HG02798 (cell line): ENCODE results near the gene BICD2.

ENCODE experiments used
- ATAC-seq: cut with Tn5 transposase; IDR thresholded peaks from one replicate; pipeline ENCODE4 v1.9.1; 2021; ENCODE audit warnings: mild to moderate bottlenecking; ENCODE audit not compliant: unreplicated experiment, poor library complexity

The BICD2 gene

DNA sequence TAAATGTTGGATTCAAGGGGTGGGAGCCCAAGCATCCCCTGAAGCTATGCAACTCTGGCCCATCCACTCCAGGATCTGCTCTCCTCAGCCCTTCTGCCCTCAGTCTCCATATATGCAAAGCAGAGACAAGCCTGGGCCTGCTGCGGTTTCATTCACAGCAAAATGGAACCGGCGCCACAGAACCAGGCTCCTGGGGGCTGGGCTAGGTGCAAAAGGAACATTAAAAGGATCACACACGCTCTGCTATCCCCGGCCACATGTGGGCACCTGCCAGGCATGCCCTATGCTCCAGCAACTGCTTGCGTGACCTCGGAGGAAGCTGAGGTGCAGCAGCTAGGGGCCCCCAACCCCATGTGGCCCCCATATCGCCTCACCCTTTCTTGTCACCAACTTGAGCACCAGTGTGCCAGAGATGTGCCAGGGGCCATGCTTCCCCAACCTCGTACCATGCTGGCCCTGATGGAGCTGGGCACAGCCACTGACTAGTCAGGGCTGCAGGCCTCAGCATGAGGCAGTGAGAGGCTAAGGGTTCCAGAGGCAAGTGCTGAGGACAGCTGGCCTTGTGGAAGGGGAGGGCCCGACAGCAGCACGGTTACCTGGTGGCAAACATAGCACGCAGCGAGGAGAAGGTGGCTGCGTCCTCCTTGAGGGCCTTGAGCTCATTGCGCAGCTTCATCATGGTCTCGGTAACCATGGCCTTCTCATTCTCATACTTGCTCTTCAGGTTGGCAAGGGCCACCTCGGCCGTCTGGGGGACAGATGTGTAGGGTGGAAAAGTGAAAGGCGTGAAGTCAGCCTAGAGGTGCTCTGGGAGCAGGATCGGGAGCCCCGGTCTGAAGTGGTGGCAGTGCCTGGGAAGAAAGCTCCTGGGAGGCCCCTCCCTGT lies 47.2 kb downstream of the BICD2 start:
- peak; percentile 51 for ATAC-seq

DNA sequence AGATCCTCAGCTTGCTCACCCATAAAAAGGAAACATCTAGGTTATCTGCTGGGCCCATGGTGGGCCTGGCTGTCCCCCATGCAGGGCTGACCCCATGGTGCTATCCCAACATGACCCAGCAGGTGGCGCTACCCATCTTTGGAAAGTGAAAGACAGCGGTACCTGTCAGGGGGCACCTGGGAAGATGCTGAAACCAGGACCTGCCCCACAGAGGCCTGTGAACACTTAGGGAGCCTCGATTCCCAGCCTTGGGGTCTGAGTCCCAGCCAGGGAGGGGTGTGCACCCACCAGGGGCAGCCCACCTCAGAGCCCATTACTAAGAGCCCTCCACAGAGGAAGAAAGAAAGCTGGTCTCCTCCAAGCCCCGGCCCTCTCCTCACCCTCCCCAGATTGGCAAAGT lies 48.1 kb downstream of the BICD2 start:
- peak; percentile 62 for ATAC-seq

DNA sequence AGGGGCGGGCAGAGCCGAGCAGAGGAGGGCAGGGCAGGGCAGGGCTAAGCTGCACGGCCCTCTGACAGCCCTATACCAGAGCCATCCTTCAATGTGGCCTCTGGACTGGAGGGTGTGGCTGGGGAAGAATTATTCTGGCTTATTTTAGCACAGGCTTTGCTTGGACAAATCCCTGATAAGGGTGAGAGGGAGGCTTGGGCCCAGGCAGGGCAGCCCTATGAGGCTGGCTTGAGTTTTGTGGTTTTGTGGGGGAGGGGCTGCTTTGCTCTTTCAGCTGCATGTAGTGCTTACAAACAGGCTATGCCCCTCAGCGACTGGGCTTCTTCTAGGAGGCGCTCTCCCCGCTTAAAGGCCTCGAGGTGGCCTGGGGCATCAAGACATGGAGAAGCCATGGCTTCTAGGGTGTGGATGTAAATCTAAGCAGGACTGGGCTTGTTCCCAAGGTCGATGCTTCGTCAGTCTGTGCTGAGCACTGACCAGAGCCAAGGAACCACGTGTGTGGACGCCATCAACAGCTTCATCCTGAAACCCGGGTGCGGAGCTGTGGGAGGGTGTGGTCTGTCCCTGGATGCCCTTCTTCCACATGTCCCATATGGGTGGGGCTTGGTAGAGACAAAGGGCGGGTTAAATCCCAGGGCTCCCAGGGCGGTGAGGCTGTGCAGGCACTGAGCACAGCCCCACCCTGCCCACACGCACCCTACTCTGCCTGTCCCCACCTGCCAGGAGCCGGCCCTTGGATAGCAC lies 49.0 kb downstream of the BICD2 start:
- no peak for ATAC-seq

DNA sequence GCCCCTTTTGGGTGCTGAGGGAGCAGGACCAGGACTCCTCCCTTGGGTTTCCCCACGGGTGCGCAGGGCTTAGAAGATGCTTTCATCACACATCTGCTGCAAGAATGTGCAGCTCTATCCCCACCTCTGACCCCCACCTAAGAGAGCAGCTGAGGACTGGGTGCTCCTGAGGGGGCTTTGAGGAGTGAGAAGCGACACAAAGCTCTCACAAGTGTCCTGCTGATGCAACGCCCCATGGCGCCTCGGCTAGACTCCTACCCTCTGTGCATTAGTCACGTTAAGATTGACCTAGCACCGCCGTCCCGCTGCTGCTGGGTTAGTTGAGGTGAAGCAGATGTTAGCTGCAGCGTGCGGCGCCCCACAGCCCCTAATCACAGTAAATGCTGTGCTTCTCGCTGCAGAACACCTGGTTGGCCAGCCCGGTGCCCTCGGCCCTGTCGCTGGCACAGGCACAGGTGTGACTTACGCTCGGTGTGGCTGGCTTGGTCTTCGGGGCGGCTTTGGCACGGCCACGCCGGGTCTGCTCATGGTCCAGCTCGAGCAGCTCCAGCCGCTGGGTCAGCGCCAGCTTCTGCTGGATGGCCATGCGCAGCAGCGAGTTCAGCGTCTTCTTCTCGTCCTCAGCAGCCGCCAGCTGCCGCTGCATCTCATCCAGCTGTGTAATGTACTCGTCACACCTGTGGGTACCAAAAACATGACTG lies 49.7 kb downstream of the BICD2 start:
- no peak for ATAC-seq

DNA sequence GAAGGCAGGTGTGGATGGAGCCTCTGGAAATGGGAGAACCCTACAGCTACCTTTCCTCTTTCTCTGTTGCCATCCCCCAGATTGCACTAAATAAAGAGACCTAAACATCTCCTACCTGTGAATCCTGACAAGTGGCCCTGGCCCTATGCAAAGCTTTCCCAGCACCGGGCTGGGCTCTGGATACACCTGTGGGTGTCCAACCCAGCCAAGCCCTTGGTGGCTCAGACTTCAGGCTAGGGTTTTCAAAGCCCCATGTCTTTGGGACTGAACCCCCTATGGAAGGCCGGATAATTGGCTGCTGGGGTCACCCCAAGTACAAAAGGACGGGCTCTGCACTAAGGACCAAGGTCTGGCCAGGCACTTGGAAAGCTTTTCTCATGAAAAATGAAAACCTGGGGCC lies 50.6 kb downstream of the BICD2 start:
- ATAC-seq, result no peak

DNA sequence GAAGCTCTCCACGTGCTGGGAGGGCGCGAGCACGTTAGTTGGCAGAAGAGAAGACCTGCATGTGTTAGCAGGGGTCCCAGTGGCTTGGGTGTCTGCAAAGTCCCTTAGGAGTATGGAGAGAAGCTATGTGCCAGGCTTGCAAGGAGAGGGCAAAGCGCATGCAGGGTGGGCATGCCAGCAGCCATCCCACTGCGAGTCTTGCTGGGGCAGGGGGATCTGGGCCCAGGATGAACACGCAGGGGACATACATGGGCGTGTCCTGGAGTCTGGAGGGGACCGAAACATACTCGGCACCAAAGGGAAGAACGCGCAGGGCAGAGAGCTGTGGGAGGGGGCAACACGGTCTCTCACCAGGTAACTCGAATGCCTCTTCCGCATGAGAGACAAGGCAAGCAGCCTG lies 51.1 kb downstream of the BICD2 start:
- no peak for ATAC-seq

DNA sequence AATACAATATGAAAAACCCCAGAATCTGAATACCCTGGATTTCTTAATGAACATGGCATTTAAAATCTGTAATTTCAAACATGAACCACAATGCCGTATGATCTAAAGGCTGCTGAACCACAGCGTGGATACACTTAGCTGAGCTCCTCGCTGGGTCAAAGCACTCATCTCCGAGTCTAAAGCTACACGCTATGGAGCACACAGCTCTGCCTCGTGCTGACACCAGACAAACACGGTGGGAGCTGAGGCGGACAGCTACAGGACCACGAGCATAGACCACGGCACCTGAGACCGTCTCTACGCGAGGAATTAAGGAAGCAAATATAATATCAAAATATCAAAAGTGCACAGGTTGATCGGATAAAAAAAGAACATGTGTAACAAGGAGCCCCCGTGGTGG lies 51.9 kb downstream of the BICD2 start:
- no peak for ATAC-seq

DNA sequence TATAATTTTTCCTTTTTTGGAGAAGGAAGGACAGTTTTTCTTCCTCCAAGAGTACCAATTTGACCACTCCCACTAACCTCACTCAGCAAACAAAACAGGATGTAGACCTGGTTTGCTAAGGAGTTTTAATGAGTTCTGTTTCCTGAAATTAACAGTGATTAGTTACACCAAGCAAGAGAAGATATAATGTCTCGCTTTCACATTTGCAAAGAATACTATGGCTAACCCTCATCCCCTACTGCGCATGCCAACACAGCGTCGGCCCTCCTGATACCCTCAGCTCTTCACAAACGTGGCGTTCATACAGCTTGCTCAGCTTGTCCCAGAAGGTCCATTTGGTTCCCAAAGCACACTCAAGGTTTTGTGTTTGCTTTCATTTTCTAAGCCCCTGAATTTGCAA lies 52.8 kb downstream of the BICD2 start:
- ATAC-seq, result no peak

DNA sequence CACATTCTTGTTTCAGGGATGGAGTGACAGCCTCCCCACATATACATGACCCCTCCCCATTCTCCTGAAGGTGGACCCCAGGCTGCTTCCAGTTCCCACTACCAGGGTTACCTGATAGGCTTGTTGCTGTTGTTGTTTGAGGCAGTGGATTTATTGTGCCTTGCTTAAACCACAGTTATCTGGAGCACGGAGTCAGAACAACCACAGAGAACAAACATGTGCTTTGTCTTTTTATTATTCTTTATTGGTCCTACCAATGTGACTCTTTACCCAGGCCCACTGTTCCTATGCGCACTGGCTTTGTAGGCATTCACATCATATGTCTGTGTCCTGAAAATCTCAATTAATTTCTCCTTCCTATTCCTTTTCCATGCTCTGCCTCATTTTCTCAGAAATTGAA lies 53.5 kb downstream of the BICD2 start:
- ATAC-seq, result no peak

DNA sequence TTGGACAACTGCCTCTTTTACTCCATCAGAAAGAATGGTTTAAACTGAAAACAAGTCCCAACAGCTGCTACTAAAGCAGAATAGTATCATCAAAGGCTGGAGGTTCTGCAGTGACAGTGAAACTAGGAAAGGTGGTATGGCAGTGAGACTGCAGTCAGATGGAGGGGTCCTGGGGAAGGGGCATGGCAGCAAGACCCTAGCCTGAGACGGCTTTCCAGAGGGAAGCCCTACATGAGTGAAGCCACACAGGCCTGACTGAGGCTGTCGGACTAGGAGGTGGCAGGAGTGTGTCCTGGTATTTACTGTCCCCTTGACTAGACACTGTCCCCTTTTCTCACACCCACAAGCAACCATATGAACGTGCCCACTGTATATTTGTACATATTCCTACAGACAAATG lies 54.3 kb downstream of the BICD2 start:
- ATAC-seq, result no peak

DNA sequence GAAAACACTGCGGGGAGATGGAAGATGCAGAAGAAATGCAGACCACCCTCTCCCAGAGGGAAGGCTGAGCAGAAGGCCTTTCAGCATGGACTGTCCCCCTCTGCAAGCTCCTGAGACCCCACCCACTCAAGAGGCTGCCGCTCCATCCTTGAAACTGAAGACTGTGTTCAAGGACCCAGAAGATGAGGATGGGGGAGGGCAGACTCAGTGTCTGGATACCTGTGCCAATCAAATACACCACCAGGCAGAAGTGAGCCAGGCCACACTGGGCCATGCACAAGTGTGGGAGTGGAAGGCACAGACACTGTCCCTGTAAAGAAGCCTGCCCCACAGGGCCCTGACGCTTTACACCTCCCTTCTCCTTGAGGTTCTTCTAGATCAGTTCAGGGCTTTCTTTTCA lies 54.7 kb downstream of the BICD2 start:
- no peak for ATAC-seq

DNA sequence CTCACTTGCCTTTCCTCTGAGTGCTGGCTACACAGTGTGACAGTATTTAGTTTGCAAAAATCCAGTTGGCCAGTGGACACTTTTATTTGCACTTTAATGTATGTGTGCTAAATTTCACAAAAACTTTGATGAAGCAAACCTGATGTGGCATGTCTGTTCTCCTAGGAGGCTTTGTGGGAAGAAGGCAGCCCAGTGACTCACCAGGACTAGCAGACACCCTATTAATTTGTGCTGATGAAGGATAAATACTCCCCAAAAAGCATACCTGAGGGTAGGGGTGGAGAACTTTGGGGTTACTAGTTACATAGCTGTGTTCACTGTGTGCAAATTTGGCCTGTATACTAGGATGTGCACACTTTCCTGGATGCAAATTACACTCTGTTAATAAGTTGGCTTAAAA lies 55.4 kb downstream of the BICD2 start:
- no peak for ATAC-seq

DNA sequence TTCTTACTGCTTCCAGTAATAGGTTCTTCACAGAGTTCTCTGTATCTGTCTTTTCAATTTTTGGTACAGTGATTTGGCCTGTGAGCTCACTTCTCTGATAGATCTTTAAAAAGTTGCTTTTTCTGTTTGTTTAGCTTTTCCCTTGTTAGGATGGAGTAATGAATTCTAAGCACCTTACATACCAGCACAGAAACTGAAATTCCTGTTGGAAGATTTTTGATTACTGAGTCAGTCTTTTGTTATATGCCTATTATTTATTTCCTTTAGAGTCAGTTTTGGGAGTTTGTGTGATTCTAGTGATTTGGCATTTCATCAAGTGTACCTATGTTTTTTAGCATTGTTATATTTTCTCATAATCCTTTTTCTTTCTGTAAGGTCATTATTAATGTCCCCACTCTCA lies 57.1 kb downstream of the BICD2 start:
- no peak for ATAC-seq

DNA sequence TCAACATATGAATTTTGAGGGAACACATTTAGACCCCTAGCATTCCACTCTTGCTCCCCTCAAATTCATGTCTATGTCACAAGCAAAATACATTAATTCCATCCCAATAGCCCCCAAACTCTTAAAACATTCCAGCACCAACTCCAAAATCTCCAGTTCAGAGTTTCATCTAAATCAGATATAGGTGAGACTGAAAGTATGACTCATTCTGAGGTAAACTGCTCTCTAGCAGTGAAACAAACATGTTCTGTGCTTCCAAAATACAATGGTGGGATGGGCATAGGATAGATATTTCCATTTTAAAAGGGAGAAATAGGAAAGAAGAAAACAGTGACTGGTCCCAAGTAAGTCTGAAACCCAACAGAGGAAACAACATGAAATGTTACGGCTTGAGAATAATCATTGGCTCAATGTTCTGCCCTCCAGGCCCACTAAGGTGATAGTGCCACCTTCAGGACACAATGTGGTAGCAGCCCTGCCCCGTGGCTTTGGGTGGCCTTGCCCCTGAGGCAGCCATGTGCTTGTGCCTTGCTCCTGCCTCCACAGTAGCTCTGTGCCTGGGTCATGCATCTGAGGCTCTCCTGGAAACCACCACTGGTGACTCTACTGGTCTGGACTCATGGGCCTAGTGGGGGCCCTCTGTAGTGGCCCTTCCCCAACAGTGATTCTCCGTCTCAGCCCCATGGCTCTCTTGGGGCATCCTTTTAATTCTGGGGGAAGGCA lies 58.3 kb downstream of the BICD2 start:
- peak; percentile 64 for ATAC-seq

DNA sequence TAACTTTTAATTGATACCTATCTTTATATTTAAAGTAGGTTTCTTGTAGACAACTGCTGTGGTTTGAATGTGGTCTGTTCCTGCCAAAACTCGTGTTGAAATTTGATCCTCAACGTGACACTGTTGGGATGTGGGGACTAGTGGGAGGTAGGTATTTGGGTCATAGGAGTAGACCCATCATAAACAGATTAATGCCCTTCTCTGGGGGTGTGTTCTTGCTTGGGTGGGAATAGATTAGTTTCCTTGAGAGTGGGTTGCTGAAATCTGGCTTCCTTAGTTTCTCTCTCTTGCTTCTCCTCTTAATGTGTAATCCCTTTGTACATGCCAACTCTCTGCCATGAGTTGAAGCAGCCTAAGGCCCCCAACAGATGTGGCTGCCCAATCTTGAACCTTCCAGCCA lies 60.1 kb downstream of the BICD2 start:
- ATAC-seq, result no peak

DNA sequence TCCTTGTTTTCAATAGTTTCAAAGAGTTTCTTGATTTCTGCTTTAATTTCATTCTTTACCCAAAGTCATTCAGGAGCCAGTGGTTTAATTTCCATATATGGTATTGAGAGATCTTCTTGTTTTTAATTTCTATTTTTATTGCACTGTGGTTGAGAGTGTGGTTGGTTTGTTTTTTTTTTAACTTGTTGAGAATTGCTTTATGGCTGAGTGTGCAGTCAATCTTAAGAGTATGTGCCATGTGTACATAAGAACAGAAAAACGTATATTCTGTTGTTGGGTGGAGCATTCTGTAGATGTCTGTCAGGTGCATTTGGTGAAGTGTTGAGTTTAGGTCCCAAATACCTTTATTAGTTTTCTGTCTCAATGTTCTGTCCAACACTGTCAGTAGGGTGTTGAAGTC lies 68.0 kb downstream of the BICD2 start:
- no peak for ATAC-seq

DNA sequence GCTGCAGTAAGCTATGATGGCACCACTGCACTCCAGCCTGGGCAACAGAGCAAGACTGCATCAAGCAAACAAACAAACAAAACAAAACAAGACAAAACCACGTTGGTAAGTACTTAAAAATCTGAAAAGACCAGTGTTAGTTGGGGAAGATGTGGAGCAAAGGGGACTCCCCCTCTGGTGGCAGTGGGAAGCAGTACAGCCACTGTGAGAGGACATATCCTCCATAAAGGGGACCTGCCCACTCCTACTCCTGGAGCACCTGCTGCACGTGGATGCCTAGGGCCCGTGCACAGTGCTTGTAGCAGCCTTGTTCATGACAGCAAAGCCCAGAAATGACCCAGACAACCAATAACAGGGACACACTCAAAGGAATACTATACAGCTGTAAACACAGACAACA lies 77.7 kb downstream of the BICD2 start:
- ATAC-seq, result no peak

DNA sequence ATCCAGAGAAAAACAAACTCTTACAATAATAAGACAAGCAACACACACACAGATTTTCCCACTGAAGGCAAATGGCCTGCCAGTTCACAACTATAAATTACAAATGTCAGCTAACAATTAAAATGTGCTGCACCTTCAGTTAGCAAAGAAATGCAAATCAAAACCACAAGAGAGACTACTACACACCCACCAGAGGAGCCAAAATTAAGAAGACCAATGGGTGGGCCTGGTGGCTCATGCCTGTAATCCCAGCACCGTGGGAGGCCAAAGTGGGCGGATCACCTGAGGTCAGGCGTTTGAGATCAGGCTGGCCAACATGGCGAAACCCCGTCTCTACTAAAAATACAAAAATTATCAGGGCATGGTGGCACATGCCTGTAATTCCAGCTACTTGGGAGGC lies 79.6 kb downstream of the BICD2 start:
- no peak for ATAC-seq

DNA sequence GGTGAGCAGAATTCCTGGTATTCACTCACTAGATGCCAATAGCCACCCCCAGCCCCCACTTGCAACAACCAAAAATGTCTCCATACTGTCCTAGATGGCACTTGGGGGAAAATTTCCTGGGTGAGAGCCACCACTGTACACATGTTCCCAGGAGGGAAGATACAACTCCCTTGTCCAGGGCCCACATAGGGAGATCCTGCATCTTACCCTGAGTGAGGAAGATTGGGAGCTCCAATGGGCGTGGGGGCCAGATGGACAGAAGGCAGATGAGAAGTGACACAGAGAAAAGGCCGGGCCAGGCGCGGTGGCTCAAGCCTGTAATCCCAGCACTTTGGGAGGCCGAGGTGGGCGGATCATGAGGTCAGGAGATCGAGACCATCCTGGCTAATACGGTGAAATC lies 82.4 kb downstream of the BICD2 start:
- ATAC-seq, result no peak
